HEK293 (cell line): ENCODE measurements around the gene SCAMP2.

Experiments used
- CTCF ChIA-PET: fragments of 350-600 bp; formaldehyde crosslinking; extraction: SDS; loops from one replicate; lab custom pipeline; 2021; ENCODE audit warnings: antibody characterized with exemption; lab: Yijun Ruan, JAX
- POLR2A ChIA-PET: fragments of 300-600 bp; formaldehyde crosslinking; extraction: SDS; loops from one replicate; lab custom pipeline; 2020; ENCODE audit warnings: antibody characterized with exemption, inconsistent platforms; lab: Yijun Ruan, JAX
- H3K27ac ChIP-seq: fragments of 200-500 bp; sonication (Bioruptor generic); 2 replicates; pipeline ENCODE4 v1.5.1; 2014; ENCODE audit warnings: low read depth, low read length, control low read depth, inconsistent platforms; ENCODE audit errors: extremely low read depth
- H3K36me3 ChIP-seq, 2 experiments: fragments of 200-500 bp in 1 of 2; sonication (Bioruptor generic) in 1 of 2; 1 replicate in 1 of 2; 2 replicates in 1 of 2; pipeline ENCODE4 v1.5.1; 2014 to 2017; ENCODE audit warnings: inconsistent platforms in 2 of 2, low read length in 2 of 2; ENCODE audit not compliant: control insufficient read depth in 2 of 2, insufficient read depth in 1 of 2
- H3K4me1 ChIP-seq: fragments of 200-500 bp; sonication (Bioruptor generic); 2 replicates; pipeline ENCODE4 v1.5.1; 2014; ENCODE audit warnings: mild to moderate bottlenecking, low read length, inconsistent platforms; ENCODE audit not compliant: control insufficient read depth, insufficient read depth
- H3K4me3 ChIP-seq: 2 replicates; pipeline ENCODE4 v1.5.1; 2011; ENCODE audit warnings: low read depth, mild to moderate bottlenecking, control low read depth, low read length, moderate library complexity
- H3K9me3 ChIP-seq: fragments of 200-500 bp; sonication (Bioruptor generic); 2 replicates; pipeline ENCODE4 v1.5.1; 2014; ENCODE audit warnings: low read depth, low read length, inconsistent platforms; ENCODE audit not compliant: control insufficient read depth, insufficient read depth
- HOXA7 ChIP-seq: sonication (generic); formaldehyde crosslinking; IDR thresholded peaks from 2 replicates; pipeline ENCODE4 v1.8.1; 2022; ENCODE audit warnings: missing genetic modification reagents, borderline replicate concordance
- WT1 ChIP-seq: fragments of 450-650 bp; formaldehyde crosslinking; IDR thresholded peaks from 2 replicates; pipeline ENCODE4 v1.5.1; 2016; ENCODE audit warnings: missing biosample characterization, missing genetic modification characterization
- ZBTB17 ChIP-seq: fragments of 450-650 bp; formaldehyde crosslinking; IDR thresholded peaks from 2 replicates; pipeline ENCODE4 v1.5.1; 2016; ENCODE audit warnings: missing biosample characterization, missing genetic modification characterization
- ZNF133 ChIP-seq: fragments of 450-650 bp; formaldehyde crosslinking; IDR thresholded peaks from 2 replicates; pipeline ENCODE4 v1.5.1; 2016; ENCODE audit warnings: missing biosample characterization, missing genetic modification characterization
- ZNF214 ChIP-seq: fragments of 450-650 bp; formaldehyde crosslinking; IDR thresholded peaks from 2 replicates; pipeline ENCODE4 v1.5.1; 2017; ENCODE audit warnings: missing biosample characterization, mild to moderate bottlenecking, missing genetic modification characterization, borderline replicate concordance
- ZNF302 ChIP-seq: fragments of 450-650 bp; formaldehyde crosslinking; IDR thresholded peaks from 2 replicates; pipeline ENCODE4 v1.5.1; 2016; ENCODE audit warnings: missing biosample characterization, missing genetic modification characterization, low read depth
- ZNF48 ChIP-seq: fragments of 450-650 bp; formaldehyde crosslinking; IDR thresholded peaks from 2 replicates; pipeline ENCODE4 v1.5.1; 2016; ENCODE audit warnings: missing biosample characterization, missing genetic modification characterization
- ZNF544 ChIP-seq: fragments of 450-650 bp; formaldehyde crosslinking; IDR thresholded peaks from 2 replicates; pipeline ENCODE4 v1.5.0; 2017; ENCODE audit warnings: missing biosample characterization, missing genetic modification characterization
- ZNF600 ChIP-seq: fragments of 450-650 bp; formaldehyde crosslinking; IDR thresholded peaks from 2 replicates; pipeline ENCODE4 v1.5.1; 2016; ENCODE audit warnings: missing biosample characterization, missing genetic modification characterization
- ZNF658 ChIP-seq: fragments of 450-650 bp; formaldehyde crosslinking; IDR thresholded peaks from 2 replicates; pipeline ENCODE4; 2016; ENCODE audit warnings: missing biosample characterization, missing genetic modification characterization
- ZNF768 ChIP-seq: fragments of 450-650 bp; formaldehyde crosslinking; IDR thresholded peaks from 2 replicates; pipeline ENCODE4 v1.5.1; 2018; ENCODE audit warnings: missing biosample characterization, mild to moderate bottlenecking, missing genetic modification characterization
- ZNF777 ChIP-seq: fragments of 450-650 bp; formaldehyde crosslinking; IDR thresholded peaks from 2 replicates; pipeline ENCODE4 v1.5.1; 2017; ENCODE audit warnings: missing biosample characterization, missing genetic modification characterization, borderline replicate concordance
- ZSCAN23 ChIP-seq: fragments of 450-650 bp; formaldehyde crosslinking; IDR thresholded peaks from 2 replicates; pipeline ENCODE4 v1.5.1; 2016; ENCODE audit warnings: missing biosample characterization, missing genetic modification characterization
- TF ChIP-seq, protein P1 (sequence below): fragments of 450-650 bp; formaldehyde crosslinking; IDR thresholded peaks from 2 replicates; pipeline ENCODE4 v1.5.1; 2016; ENCODE audit warnings: missing biosample characterization, missing genetic modification characterization
- TF ChIP-seq, protein P2 (sequence below): fragments of 450-650 bp; formaldehyde crosslinking; IDR thresholded peaks from 2 replicates; pipeline ENCODE4 v1.5.1; 2017; ENCODE audit warnings: missing biosample characterization, missing genetic modification characterization
- TF ChIP-seq, protein P3 (sequence below): fragments of 450-650 bp; formaldehyde crosslinking; IDR thresholded peaks from 2 replicates; pipeline ENCODE4 v1.5.1; 2016; ENCODE audit warnings: missing biosample characterization, missing genetic modification characterization
- TF ChIP-seq, protein P4 (sequence below): fragments of 450-650 bp; formaldehyde crosslinking; IDR thresholded peaks from 2 replicates; pipeline ENCODE4 v1.5.1; 2017; ENCODE audit warnings: missing biosample characterization, missing genetic modification characterization
- TF ChIP-seq, protein P5 (sequence below): fragments of 450-650 bp; formaldehyde crosslinking; IDR thresholded peaks from 2 replicates; pipeline ENCODE4 v1.5.1; 2016; ENCODE audit warnings: missing biosample characterization, missing genetic modification characterization
- TF ChIP-seq, protein P6 (sequence below): fragments of 450-650 bp; formaldehyde crosslinking; IDR thresholded peaks from 2 replicates; pipeline ENCODE4 v1.5.1; 2016; ENCODE audit warnings: missing biosample characterization, missing genetic modification characterization, borderline replicate concordance

The SCAMP2 gene

DNA sequence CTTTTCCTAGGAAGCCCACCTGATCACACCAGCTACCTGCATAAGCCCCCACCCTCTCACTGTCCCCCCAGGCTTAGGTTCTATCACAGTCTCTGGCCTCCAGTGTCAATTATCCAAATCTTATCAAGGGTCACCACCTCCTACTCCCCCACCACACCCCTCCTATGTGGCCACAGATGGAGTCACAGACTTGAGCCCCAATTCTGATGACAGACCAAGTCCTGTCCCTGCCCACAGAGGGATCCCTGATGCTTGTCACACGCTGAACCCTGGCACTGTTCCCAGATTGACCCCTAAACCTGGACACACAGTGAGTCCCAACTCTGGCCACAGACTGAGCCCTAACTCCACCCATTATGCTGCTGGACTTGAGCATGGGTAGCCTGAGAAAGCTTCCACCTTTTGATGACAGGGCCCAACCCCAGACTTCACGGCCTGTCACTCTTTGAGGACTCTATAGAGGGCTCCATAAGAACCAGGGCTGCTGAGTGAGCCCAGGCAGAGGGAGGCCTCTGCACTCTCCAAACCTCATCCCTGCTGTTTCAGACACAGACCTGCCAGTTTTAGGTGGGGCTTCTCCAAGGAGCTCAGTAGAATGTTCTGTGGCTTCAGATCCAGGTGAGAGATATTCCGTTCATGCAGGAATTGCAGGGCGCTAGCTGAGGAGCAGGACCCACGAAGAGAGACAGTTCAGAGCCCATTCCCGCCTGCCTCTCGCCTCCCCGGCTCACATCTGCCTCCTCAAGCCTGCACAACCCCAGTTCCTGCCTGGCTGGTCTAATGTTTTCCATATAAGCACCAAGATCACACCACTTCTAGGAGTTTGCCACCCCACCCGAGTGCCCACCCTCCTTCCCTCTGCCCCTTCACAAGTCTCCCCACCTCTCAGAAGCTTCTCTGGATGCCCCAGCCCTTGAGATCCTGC lies 32.1 kb downstream of the SCAMP2 start:
- TF ChIP-seq ZBTB17 (tag by site-specific recombination) (no peak), ZNF658 (tag by site-specific recombination) (no peak), ZNF302 (tag by site-specific recombination) (no peak), ZNF133 (tag by site-specific recombination) (no peak), ZNF768 (no peak), WT1 (no peak)
- no peak overlapping the region for H3K4me3 ChIP-seq
- H3K27ac ChIP-seq: no peak overlapping the region
- no peaks in the 10 kb centered on the region for H3K9me3 ChIP-seq
- ChIA-PET POLR2A (interaction anchor here (0.6 to 2.3 kb wide), 6 partner anchors 29 to 118 kb away, joined by 3 to 12 read pairs (median 5); partner anchors contain the start of gene MPI), CTCF (interaction anchor here (0.6 to 4.5 kb wide), 9 partner anchors 8 to 534 kb away, joined by 3 to 29 read pairs (median 4); no protein-coding TSS in a partner anchor)
- peaks cover 5 to 59% of the 10 kb centered on the region in 2 experiments for H3K36me3 ChIP-seq
- H3K4me1 ChIP-seq: peaks cover 10% of the 10 kb centered on the region

DNA sequence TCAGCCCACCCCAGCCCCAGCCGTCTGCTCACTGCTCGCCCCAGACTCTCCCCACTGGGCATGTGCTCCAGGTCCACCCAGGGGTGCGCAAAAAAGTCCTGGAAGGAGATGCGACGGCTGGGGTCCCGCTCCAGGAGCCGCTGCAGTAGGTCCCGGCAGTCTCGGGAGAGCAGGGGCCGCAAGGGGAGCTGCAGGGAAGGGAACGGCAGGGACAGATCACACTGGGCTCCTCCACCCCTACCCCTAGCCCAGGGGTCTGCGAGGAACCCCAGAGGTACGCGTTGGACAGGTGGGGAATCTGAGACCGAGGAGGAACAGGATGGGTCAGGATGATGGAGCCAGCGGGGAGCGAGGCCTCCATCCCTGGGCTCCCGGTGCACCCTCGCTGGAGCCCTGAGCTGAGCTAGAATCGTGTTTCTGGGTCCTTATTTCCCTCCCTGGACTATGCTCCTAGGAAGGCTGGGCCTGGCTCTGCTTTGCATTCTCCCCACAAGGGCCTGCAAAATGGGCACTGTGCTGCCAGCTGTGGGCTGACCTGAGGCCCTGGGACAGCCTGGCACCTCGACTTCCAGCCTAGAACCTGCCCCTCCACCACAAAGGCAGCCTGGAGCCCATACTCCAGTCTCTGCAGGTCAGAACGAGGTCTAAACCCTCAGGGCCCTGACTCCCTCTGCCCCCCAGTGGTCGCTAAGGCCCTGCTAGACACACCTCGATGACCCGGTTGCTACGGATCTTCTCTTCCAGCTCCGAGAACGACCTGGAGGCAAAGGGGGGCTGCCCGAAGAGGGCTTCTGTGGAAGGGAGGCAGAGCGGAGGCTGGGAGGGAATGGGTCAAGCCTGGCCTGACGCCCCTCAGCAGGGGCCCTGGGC lies 33.4 kb downstream of the SCAMP2 start:
- Histone ChIP-seq H3K27ac (no peak overlapping the region), H3K36me3 (peaks cover 7 to 54% of the 10 kb centered on the region in 2 experiments; a peak in 2 of 3 replicates), H3K4me3 (no peak overlapping the region), H3K4me1 (peaks cover 10% of the 10 kb centered on the region), H3K9me3 (no peaks in the 10 kb centered on the region)
- TF ChIP-seq ZNF214 (tag by site-specific recombination) (no peak), ZNF600 (tag by site-specific recombination) (peak; percentile 78), ZSCAN23 (tag by site-specific recombination) (no peak), ZNF48 (tag by site-specific recombination) (no peak), HOXA7 (CRISPR knock-in tag) (no peak), ZNF777 (tag by site-specific recombination) (no peak), ZBTB17 (tag by site-specific recombination) (no peak), ZNF544 (tag by site-specific recombination) (no peak)
- TF ChIP-seq, protein P1, sequence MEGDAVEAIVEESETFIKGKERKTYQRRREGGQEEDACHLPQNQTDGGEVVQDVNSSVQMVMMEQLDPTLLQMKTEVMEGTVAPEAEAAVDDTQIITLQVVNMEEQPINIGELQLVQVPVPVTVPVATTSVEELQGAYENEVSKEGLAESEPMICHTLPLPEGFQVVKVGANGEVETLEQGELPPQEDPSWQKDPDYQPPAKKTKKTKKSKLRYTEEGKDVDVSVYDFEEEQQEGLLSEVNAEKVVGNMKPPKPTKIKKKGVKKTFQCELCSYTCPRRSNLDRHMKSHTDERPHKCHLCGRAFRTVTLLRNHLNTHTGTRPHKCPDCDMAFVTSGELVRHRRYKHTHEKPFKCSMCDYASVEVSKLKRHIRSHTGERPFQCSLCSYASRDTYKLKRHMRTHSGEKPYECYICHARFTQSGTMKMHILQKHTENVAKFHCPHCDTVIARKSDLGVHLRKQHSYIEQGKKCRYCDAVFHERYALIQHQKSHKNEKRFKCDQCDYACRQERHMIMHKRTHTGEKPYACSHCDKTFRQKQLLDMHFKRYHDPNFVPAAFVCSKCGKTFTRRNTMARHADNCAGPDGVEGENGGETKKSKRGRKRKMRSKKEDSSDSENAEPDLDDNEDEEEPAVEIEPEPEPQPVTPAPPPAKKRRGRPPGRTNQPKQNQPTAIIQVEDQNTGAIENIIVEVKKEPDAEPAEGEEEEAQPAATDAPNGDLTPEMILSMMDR (tag by site-specific recombination): peak; percentile 64
- TF ChIP-seq, protein P2, sequence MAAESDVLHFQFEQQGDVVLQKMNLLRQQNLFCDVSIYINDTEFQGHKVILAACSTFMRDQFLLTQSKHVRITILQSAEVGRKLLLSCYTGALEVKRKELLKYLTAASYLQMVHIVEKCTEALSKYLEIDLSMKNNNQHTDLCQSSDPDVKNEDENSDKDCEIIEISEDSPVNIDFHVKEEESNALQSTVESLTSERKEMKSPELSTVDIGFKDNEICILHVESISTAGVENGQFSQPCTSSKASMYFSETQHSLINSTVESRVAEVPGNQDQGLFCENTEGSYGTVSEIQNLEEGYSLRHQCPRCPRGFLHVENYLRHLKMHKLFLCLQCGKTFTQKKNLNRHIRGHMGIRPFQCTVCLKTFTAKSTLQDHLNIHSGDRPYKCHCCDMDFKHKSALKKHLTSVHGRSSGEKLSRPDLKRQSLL (tag by site-specific recombination): peak; percentile 79; the same call in 1 of the 2 replicates
- TF ChIP-seq, protein P3, sequence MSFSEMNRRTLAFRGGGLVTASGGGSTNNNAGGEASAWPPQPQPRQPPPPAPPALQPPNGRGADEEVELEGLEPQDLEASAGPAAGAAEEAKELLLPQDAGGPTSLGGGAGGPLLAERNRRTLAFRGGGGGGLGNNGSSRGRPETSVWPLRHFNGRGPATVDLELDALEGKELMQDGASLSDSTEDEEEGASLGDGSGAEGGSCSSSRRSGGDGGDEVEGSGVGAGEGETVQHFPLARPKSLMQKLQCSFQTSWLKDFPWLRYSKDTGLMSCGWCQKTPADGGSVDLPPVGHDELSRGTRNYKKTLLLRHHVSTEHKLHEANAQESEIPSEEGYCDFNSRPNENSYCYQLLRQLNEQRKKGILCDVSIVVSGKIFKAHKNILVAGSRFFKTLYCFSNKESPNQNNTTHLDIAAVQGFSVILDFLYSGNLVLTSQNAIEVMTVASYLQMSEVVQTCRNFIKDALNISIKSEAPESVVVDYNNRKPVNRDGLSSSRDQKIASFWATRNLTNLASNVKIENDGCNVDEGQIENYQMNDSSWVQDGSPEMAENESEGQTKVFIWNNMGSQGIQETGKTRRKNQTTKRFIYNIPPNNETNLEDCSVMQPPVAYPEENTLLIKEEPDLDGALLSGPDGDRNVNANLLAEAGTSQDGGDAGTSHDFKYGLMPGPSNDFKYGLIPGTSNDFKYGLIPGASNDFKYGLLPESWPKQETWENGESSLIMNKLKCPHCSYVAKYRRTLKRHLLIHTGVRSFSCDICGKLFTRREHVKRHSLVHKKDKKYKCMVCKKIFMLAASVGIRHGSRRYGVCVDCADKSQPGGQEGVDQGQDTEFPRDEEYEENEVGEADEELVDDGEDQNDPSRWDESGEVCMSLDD (tag by site-specific recombination): 0 out of 2 replicates have a peak, but pooled peaks have one; percentile 19
- TF ChIP-seq, protein P4, sequence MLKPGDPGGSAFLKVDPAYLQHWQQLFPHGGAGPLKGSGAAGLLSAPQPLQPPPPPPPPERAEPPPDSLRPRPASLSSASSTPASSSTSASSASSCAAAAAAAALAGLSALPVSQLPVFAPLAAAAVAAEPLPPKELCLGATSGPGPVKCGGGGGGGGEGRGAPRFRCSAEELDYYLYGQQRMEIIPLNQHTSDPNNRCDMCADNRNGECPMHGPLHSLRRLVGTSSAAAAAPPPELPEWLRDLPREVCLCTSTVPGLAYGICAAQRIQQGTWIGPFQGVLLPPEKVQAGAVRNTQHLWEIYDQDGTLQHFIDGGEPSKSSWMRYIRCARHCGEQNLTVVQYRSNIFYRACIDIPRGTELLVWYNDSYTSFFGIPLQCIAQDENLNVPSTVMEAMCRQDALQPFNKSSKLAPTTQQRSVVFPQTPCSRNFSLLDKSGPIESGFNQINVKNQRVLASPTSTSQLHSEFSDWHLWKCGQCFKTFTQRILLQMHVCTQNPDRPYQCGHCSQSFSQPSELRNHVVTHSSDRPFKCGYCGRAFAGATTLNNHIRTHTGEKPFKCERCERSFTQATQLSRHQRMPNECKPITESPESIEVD: no peak
- TF ChIP-seq, protein P5, sequence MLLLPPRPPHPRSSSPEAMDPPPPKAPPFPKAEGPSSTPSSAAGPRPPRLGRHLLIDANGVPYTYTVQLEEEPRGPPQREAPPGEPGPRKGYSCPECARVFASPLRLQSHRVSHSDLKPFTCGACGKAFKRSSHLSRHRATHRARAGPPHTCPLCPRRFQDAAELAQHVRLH: no peak
- TF ChIP-seq, protein P6, sequence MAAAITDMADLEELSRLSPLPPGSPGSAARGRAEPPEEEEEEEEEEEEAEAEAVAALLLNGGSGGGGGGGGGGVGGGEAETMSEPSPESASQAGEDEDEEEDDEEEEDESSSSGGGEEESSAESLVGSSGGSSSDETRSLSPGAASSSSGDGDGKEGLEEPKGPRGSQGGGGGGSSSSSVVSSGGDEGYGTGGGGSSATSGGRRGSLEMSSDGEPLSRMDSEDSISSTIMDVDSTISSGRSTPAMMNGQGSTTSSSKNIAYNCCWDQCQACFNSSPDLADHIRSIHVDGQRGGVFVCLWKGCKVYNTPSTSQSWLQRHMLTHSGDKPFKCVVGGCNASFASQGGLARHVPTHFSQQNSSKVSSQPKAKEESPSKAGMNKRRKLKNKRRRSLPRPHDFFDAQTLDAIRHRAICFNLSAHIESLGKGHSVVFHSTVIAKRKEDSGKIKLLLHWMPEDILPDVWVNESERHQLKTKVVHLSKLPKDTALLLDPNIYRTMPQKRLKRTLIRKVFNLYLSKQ: no peak
- ChIA-PET CTCF (interaction anchor here (0.7 to 2.4 kb wide), 2 partner anchors 35 to 69 kb away, joined by 3 to 9 read pairs; no protein-coding TSS in a partner anchor), POLR2A (interaction anchor here (0.6 to 0.9 kb wide), 2 partner anchors 30 to 62 kb away, joined by 3 read pairs; no protein-coding TSS in a partner anchor)
